ENCODE data around the gene SRGAP1.

DNA sequence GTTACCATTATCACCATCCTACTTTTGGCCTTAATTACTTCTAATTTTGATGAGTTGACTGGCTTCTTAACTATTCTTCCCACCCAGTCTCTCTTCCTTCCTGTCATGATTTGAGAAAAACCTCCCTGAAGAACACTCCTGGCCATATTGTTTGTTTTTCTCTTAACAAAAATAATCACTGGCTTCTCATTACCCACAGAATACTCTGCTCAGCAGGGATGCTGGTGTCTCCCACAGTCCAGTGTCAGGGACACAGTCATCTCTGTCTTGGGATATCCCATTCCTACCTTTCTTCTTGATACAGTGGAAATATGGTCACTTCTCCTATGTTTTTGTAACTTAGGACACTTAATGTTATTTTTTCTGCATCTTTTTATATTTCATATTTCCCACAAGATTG, 103.7 kb downstream of the SRGAP1 start:
- TF ChIP-seq, protein P1, sequence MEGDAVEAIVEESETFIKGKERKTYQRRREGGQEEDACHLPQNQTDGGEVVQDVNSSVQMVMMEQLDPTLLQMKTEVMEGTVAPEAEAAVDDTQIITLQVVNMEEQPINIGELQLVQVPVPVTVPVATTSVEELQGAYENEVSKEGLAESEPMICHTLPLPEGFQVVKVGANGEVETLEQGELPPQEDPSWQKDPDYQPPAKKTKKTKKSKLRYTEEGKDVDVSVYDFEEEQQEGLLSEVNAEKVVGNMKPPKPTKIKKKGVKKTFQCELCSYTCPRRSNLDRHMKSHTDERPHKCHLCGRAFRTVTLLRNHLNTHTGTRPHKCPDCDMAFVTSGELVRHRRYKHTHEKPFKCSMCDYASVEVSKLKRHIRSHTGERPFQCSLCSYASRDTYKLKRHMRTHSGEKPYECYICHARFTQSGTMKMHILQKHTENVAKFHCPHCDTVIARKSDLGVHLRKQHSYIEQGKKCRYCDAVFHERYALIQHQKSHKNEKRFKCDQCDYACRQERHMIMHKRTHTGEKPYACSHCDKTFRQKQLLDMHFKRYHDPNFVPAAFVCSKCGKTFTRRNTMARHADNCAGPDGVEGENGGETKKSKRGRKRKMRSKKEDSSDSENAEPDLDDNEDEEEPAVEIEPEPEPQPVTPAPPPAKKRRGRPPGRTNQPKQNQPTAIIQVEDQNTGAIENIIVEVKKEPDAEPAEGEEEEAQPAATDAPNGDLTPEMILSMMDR (IDR thresholded peaks at IDR 0.05; ENCODE audit: poor library complexity), result no peak
- TF ChIP-seq EZH2 (IDR thresholded peaks at IDR 0.05; ENCODE audit: borderline replicate concordance), result no peak
